Endothelial cell of coronary artery (primary cell): ENCODE measurements around the gene PKD2L2. TPM values are rescaled to one million over a fixed set of nuclear protein-coding genes. Genes with fewer than 3 reads are reported as not detected.

Source experiments
- total RNA-seq: library from RNA; depleted of rRNA; stranded (reverse); fragments of >200 nt; gene quantifications from 2 replicates; pipeline ENCODE4 v1.2.3, GENCODE V29; 2014

Gene PKD2L2
- not detected in 2 replicates for total RNA-seq

GRCh38 chr5:137888863-137889759 lies at the start of gene PKD2L2:
Gene PKD2L2 (plus strand): TSS chr5:137889457. CDS start chr5:137889492, 35 bp downstream.

GRCh38 chr5:137867664-137868063 lies 21.6 kb upstream of the PKD2L2 start, which contains the start of gene MYOT:
Gene MYOT (plus strand): TSS chr5:137867860. CDS start chr5:137870652, 2,792 bp downstream.

Other genes starting within 250 kb of the PKD2L2 start
- 12.3 and 13.2 TPM in 2 replicates for gene KLHL3, start 153.4 kb upstream of the PKD2L2 start, total RNA-seq
- 16.1 and 17.0 TPM in 2 replicates for gene HNRNPA0, start 135.1 kb upstream of the PKD2L2 start, total RNA-seq
- gene MYOT, start 21.6 kb upstream of the PKD2L2 start, total RNA-seq: not detected in 2 replicates
- 13.3 and 15.6 TPM in 2 replicates for gene FAM13B, start 143.6 kb downstream of the PKD2L2 start, total RNA-seq
- not detected in 2 replicates for gene WNT8A, start 194.6 kb downstream of the PKD2L2 start, total RNA-seq
- 1.2 and 1.5 TPM in 2 replicates for gene NME5, start 250.0 kb downstream of the PKD2L2 start, total RNA-seq